K562 (cell line): Measurements from ENCODE around the gene ZFP57.

Source experiments
- CTCF ChIP-seq, 3 experiments: IDR thresholded peaks in 2 of 3; conservative IDR thresholded peaks in 1 of 3; 2 replicates each; pipeline ENCODE4 v1.5.1; 2011 to 2012; ENCODE audit warnings: low read length in 3 of 3, mild to moderate bottlenecking in 3 of 3, control low read depth in 2 of 3, improper control_type of control experiment in 1 of 3, inconsistent platforms in 1 of 3, low read depth in 1 of 3, mixed read lengths in 1 of 3, moderate library complexity in 1 of 3; ENCODE audit not compliant: insufficient read depth in 2 of 3
- TF ChIP-seq, protein P1 (sequence below): IDR thresholded peaks from 3 replicates; pipeline ENCODE4 v1.6.1; 2011; ENCODE audit warnings: borderline replicate concordance, mild to moderate bottlenecking, moderate library complexity; ENCODE audit not compliant: insufficient read length; ENCODE audit errors: extremely low read depth

- TF ChIP-seq CTCF (IDR thresholded peaks at IDR 0.05 in 2 of 3, conservative IDR thresholded peaks at IDR 0.05 in 1 of 3; ENCODE audit: insufficient read depth in 2 of 3, low read depth in 1 of 3, low read length in 3 of 3) = peak; percentile 86 to 87 (median 86)
- TF ChIP-seq, protein P1, sequence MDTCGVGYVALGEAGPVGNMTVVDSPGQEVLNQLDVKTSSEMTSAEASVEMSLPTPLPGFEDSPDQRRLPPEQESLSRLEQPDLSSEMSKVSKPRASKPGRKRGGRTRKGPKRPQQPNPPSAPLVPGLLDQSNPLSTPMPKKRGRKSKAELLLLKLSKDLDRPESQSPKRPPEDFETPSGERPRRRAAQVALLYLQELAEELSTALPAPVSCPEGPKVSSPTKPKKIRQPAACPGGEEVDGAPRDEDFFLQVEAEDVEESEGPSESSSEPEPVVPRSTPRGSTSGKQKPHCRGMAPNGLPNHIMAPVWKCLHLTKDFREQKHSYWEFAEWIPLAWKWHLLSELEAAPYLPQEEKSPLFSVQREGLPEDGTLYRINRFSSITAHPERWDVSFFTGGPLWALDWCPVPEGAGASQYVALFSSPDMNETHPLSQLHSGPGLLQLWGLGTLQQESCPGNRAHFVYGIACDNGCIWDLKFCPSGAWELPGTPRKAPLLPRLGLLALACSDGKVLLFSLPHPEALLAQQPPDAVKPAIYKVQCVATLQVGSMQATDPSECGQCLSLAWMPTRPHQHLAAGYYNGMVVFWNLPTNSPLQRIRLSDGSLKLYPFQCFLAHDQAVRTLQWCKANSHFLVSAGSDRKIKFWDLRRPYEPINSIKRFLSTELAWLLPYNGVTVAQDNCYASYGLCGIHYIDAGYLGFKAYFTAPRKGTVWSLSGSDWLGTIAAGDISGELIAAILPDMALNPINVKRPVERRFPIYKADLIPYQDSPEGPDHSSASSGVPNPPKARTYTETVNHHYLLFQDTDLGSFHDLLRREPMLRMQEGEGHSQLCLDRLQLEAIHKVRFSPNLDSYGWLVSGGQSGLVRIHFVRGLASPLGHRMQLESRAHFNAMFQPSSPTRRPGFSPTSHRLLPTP = no peak
Observed at GRCh38 chr6:29628419-29629281, 52.3 kb downstream of the ZFP57 start.
